Fibroblast of villous mesenchyme (primary cell): Measurements from ENCODE around the gene TTLL5. TPM values are rescaled to one million over a fixed set of nuclear protein-coding genes. Genes with fewer than 3 reads are reported as not detected.
A peak's percentile ranks its signal among the peaks of the same experiment; 100 is the strongest.

ENCODE experiments used
- DNase-seq: peaks from one replicate; pipeline ENCODE4 v3.0.0-alpha.2; 2010; ENCODE audit warnings: low read depth
- H3K4me3 ChIP-seq: 2 replicates; pipeline ENCODE4 v1.5.1; 2011; ENCODE audit warnings: low read depth, mild to moderate bottlenecking, low read length
- CTCF ChIP-seq: IDR thresholded peaks from 2 replicates; pipeline ENCODE4 v1.5.1; 2012; ENCODE audit warnings: low read depth, mild to moderate bottlenecking, low read length; ENCODE audit not compliant: insufficient read depth
- total RNA-seq: library from RNA; depleted of rRNA; stranded (reverse); fragments of >200 nt; gene quantifications from 2 replicates; pipeline ENCODE4 v1.2.3, GENCODE V29; 2012

Gene TTLL5
- total RNA-seq, 1 donor, result 33.7 TPM

- TF ChIP-seq CTCF, result no peak
- no peak for DNase-seq
- H3K4me3 ChIP-seq, result no peak overlapping the region
These were observed 146.8 kb downstream of the TTLL5 start for GRCh38 chr14:75807667-75808360.

- TF ChIP-seq CTCF, result no peak
- peak; percentile 71 for DNase-seq
- no peak overlapping the region for H3K4me3 ChIP-seq
These were observed 150.2 kb downstream of the TTLL5 start for GRCh38 chr14:75811136-75811829.

GRCh38 chr14:75811872-75812499 is 150.9 kb downstream of the TTLL5 start:
- peak; percentile 79 for DNase-seq
- H3K4me3 ChIP-seq, result no peak overlapping the region
- TF ChIP-seq CTCF, result no peak

- TF ChIP-seq CTCF, result no peak
- H3K4me3 ChIP-seq, result no peak overlapping the region
- no peak for DNase-seq
These were observed 151.6 kb downstream of the TTLL5 start for GRCh38 chr14:75812622-75813021.

GRCh38 chr14:75820761-75821160 is 159.7 kb downstream of the TTLL5 start:
- no peak for TF ChIP-seq CTCF
- H3K4me3 ChIP-seq, result no peak overlapping the region
- DNase-seq, result no peak

- no peak for TF ChIP-seq CTCF
- H3K4me3 ChIP-seq, result no peak overlapping the region
- DNase-seq, result peak; percentile 86
These were observed 160.9 kb downstream of the TTLL5 start for GRCh38 chr14:75821831-75822521.
